WTC11 (cell line): ENCODE data around the gene STH. TPM values are rescaled to one million over a fixed set of nuclear protein-coding genes. Genes with fewer than 3 reads are reported as not detected.

ENCODE experiments used
- ATAC-seq: fragments of 200-7000 bp; cut with Tn5 transposase; 2 replicates; pipeline ENCODE4 v1.10.0; 2021; ENCODE audit warnings: mild to moderate bottlenecking, moderate library complexity
- CTCF ChIA-PET: fragments of 300-600 bp; sonication (Branson Sonifier 250); formaldehyde crosslinking; loops from one replicate; lab custom pipeline; 2021; ENCODE audit warnings: antibody characterized with exemption; lab: Charles Lee
- POLR2A ChIA-PET: fragments of 350-600 bp; sonication (Branson Sonifier 250); formaldehyde crosslinking; loops from one replicate; lab custom pipeline; 2021; ENCODE audit warnings: antibody characterized with exemption; lab: Charles Lee
- DNase-seq: peaks from one replicate; pipeline ENCODE4 v3.0.0; 2021; ENCODE audit warnings: low spot score
- H3K27ac Mint-ChIP-seq: 2 replicates; pipeline ENCODE4 v1.8.0; 2021; ENCODE audit warnings: mixed read lengths
- H3K27me3 Mint-ChIP-seq: 2 replicates; pipeline ENCODE4 v1.8.0; 2021; ENCODE audit warnings: low read depth, mild to moderate bottlenecking, moderate library complexity, mixed read lengths
- H3K36me3 Mint-ChIP-seq: 2 replicates; pipeline ENCODE4 v1.8.0; 2021; ENCODE audit warnings: mixed read lengths
- H3K4me1 Mint-ChIP-seq: 2 replicates; pipeline ENCODE4 v1.8.0; 2022; ENCODE audit warnings: mixed read lengths
- H3K4me3 Mint-ChIP-seq: 2 replicates; pipeline ENCODE4 v1.8.0; 2021; ENCODE audit warnings: mild to moderate bottlenecking, moderate library complexity, mixed read lengths
- H3K9me3 Mint-ChIP-seq: 2 replicates; pipeline ENCODE4 v1.8.0; 2021; ENCODE audit warnings: mixed read lengths
- ATF2 ChIP-seq: sonication (generic); formaldehyde crosslinking; IDR thresholded peaks from 2 replicates; pipeline ENCODE4 v1.8.1; 2022; ENCODE audit warnings: low read depth, missing genetic modification reagents, borderline replicate concordance
- ATF3 ChIP-seq: sonication (generic); formaldehyde crosslinking; conservative IDR thresholded peaks from 2 replicates; pipeline ENCODE4 v1.8.1; 2022; ENCODE audit warnings: mild to moderate bottlenecking, missing genetic modification reagents
- ELF4 ChIP-seq: sonication (generic); formaldehyde crosslinking; IDR thresholded peaks from 2 replicates; pipeline ENCODE4 v1.8.1; 2022; ENCODE audit warnings: low read depth, mild to moderate bottlenecking, moderate library complexity, missing genetic modification reagents
- ETV6 ChIP-seq: sonication (generic); formaldehyde crosslinking; IDR thresholded peaks from 2 replicates; pipeline ENCODE4 v1.8.1; 2022; ENCODE audit warnings: mild to moderate bottlenecking, missing genetic modification reagents
- FOXK1 ChIP-seq: sonication (generic); formaldehyde crosslinking; IDR thresholded peaks from 2 replicates; pipeline ENCODE4 v1.8.0; 2022; ENCODE audit warnings: mild to moderate bottlenecking, moderate library complexity, missing genetic modification reagents
- HMGXB4 ChIP-seq: sonication (generic); formaldehyde crosslinking; IDR thresholded peaks from 2 replicates; pipeline ENCODE4 v1.8.1; 2023; ENCODE audit warnings: mild to moderate bottlenecking, moderate library complexity, missing genetic modification reagents
- MXD4 ChIP-seq: fragments of 250-450 bp; sonication (Bioruptor Pico); IDR thresholded peaks from 2 replicates; pipeline ENCODE4 v1.8.0; 2021; ENCODE audit warnings: mild to moderate bottlenecking, moderate library complexity, borderline replicate concordance
- NR3C1 ChIP-seq: sonication (generic); formaldehyde crosslinking; conservative IDR thresholded peaks from 2 replicates; pipeline ENCODE4 v1.8.1; 2023; ENCODE audit warnings: low read depth, mild to moderate bottlenecking, missing genetic modification reagents
- OVOL2 ChIP-seq: fragments of 250-450 bp; sonication (Bioruptor Pico); IDR thresholded peaks from 2 replicates; pipeline ENCODE4 v1.9.0; 2021; ENCODE audit warnings: mild to moderate bottlenecking, borderline replicate concordance
- PREB ChIP-seq: sonication (generic); formaldehyde crosslinking; IDR thresholded peaks from 2 replicates; pipeline ENCODE4 v1.8.1; 2022; ENCODE audit warnings: mild to moderate bottlenecking, missing genetic modification reagents, moderate library complexity, borderline replicate concordance
- PRRX2 ChIP-seq: fragments of 250-450 bp; sonication (Bioruptor Pico); IDR thresholded peaks from 2 replicates; pipeline ENCODE4 v1.8.0; 2021; ENCODE audit warnings: mild to moderate bottlenecking
- RORB ChIP-seq: fragments of 250-450 bp; sonication (Bioruptor Pico); IDR thresholded peaks from 2 replicates; pipeline ENCODE4 v1.9.0; 2021; ENCODE audit warnings: mild to moderate bottlenecking
- SMAD3 ChIP-seq: sonication (generic); formaldehyde crosslinking; IDR thresholded peaks from 2 replicates; pipeline ENCODE4 v1.8.0; 2022; ENCODE audit warnings: missing genetic modification reagents, mild to moderate bottlenecking, borderline replicate concordance
- SOX15 ChIP-seq: fragments of 250-450 bp; sonication (Bioruptor Pico); IDR thresholded peaks from 2 replicates; pipeline ENCODE4 v1.9.0; 2021; ENCODE audit warnings: mild to moderate bottlenecking
- STAT6 ChIP-seq: sonication (generic); formaldehyde crosslinking; conservative IDR thresholded peaks from 2 replicates; pipeline ENCODE4 v1.8.1; 2023; ENCODE audit warnings: mild to moderate bottlenecking, low read depth, missing genetic modification reagents, moderate library complexity
- TP53 ChIP-seq: sonication (generic); formaldehyde crosslinking; IDR thresholded peaks from 2 replicates; pipeline ENCODE4 v1.8.1; 2023; ENCODE audit warnings: mild to moderate bottlenecking, missing genetic modification reagents
- ZBTB21 ChIP-seq: sonication (generic); formaldehyde crosslinking; IDR thresholded peaks from 2 replicates; pipeline ENCODE4 v1.8.1; 2023; ENCODE audit warnings: mild to moderate bottlenecking, missing genetic modification reagents, borderline replicate concordance
- ZBTB43 ChIP-seq: sonication (generic); formaldehyde crosslinking; IDR thresholded peaks from 2 replicates; pipeline ENCODE4 v1.8.1; 2023; ENCODE audit warnings: mild to moderate bottlenecking, missing genetic modification reagents
- ZMAT4 ChIP-seq: fragments of 250-450 bp; sonication (Bioruptor Pico); IDR thresholded peaks from 2 replicates; pipeline ENCODE4 v1.9.0; 2021; ENCODE audit warnings: mild to moderate bottlenecking
- ZNF232 ChIP-seq: sonication (generic); formaldehyde crosslinking; IDR thresholded peaks from 2 replicates; pipeline ENCODE4 v1.8.0; 2022; ENCODE audit warnings: mild to moderate bottlenecking, missing genetic modification reagents
- ZNF263 ChIP-seq: sonication (generic); formaldehyde crosslinking; IDR thresholded peaks from 2 replicates; pipeline ENCODE4 v1.8.1; 2022; ENCODE audit warnings: low read depth, mild to moderate bottlenecking, moderate library complexity, missing genetic modification reagents
- ZNF281 ChIP-seq: sonication (generic); formaldehyde crosslinking; IDR thresholded peaks from 2 replicates; pipeline ENCODE4 v1.8.0; 2023; ENCODE audit warnings: mild to moderate bottlenecking, missing genetic modification reagents
- ZNF396 ChIP-seq: fragments of 250-450 bp; sonication (Bioruptor Pico); IDR thresholded peaks from 2 replicates; pipeline ENCODE4 v1.8.0; 2021; ENCODE audit warnings: mild to moderate bottlenecking, moderate library complexity, borderline replicate concordance
- ZNF416 ChIP-seq: fragments of 250-450 bp; sonication (Bioruptor Pico); IDR thresholded peaks from 2 replicates; pipeline ENCODE4 v1.9.0; 2021; ENCODE audit warnings: mild to moderate bottlenecking, inconsistent platforms
- total RNA-seq: library from RNA; stranded (reverse); gene quantifications from 3 replicates; pipeline ENCODE4 v1.2.3, GENCODE V29; 2021

Gene STH
- total RNA-seq, 1 experiment from 2014 or later, result not detected

- Mint-ChIP-seq H3K4me3 (no peak overlapping the region), H3K27ac (no peak overlapping the region), H3K9me3 (no peaks in the 10 kb centered on the region), H3K4me1 (peaks cover 28% of the 10 kb centered on the region), H3K36me3 (peaks cover 9% of the 10 kb centered on the region; the same call in 1 of the 2 replicates), H3K27me3 (no peaks in the 10 kb centered on the region)
- no peak for DNase-seq
- TF ChIP-seq ZBTB43 (no peak), ZNF263 (CRISPR knock-in tag) (no peak), RORB (CRISPR knock-in tag) (no peak), TP53 (no peak), ETV6 (CRISPR knock-in tag) (no peak), ATF2 (no peak), OVOL2 (no peak), SMAD3 (CRISPR knock-in tag) (no peak), MXD4 (CRISPR knock-in tag) (no peak), ZNF416 (CRISPR knock-in tag) (no peak), ZNF281 (no peak), NR3C1 (no peak), PRRX2 (CRISPR knock-in tag) (no peak), FOXK1 (no peak), HMGXB4 (CRISPR knock-in tag) (no peak), ATF3 (CRISPR knock-in tag) (no peak)
- POLR2A ChIA-PET, result no interaction called here
- no peak for ATAC-seq
- CTCF ChIA-PET, result interaction anchor here (1.1 kb wide), 1 partner anchor 168 kb away, joined by 3 read pairs; the partner anchor contains the start of gene KANSL1
Measured at GRCh38 chr17:46024590-46024989, 25.5 kb downstream of the STH start.

GRCh38 chr17:46025060-46025459 is 26.0 kb downstream of the STH start:
- Mint-ChIP-seq H3K4me1 (peaks cover 28% of the 10 kb centered on the region), H3K27ac (0 out of 2 replicates have a peak overlapping the region, but pooled peaks have one; percentile 61), H3K4me3 (no peak overlapping the region), H3K27me3 (no peaks in the 10 kb centered on the region), H3K36me3 (peaks cover 11% of the 10 kb centered on the region; the same call in 1 of the 2 replicates), H3K9me3 (no peaks in the 10 kb centered on the region)
- CTCF ChIA-PET, result no interaction called here
- ATAC-seq, result no peak
- POLR2A ChIA-PET, result no interaction called here
- DNase-seq, result no peak
- TF ChIP-seq SOX15 (CRISPR knock-in tag), result no peak
- TF ChIP-seq STAT6 (CRISPR knock-in tag), result no peak
- no peak for TF ChIP-seq ATF3 (CRISPR knock-in tag)
- no peak for TF ChIP-seq ZNF232
- no peak for TF ChIP-seq ZMAT4
- no peak for TF ChIP-seq ZBTB21 (CRISPR knock-in tag)
- TF ChIP-seq PREB (CRISPR knock-in tag), result no peak
- TF ChIP-seq ELF4, result no peak
- no peak for TF ChIP-seq ZNF396 (CRISPR knock-in tag)
